Camera-type eye (tissue), 1 donor: ENCODE measurements around the gene DNAAF1. TPM values are rescaled to one million over a fixed set of nuclear protein-coding genes. Genes with fewer than 3 reads are reported as not detected.

Experiments
- total RNA-seq: library from RNA; depleted of rRNA; stranded (reverse); fragments of >200 nt; gene quantifications from one replicate; pipeline ENCODE4 v1.2.3, GENCODE V29; 2014

Gene DNAAF1
- total RNA-seq: 0.33 TPM

GRCh38 chr16:84144859-84145639 is at the start of gene DNAAF1, which contains the start of gene HSDL1:
Gene DNAAF1 (plus strand): TSS chr16:84145308. CDS start chr16:84145441, 133 bp downstream.
Gene HSDL1 (minus strand): TSS chr16:84145177. CDS start chr16:84131321, 13,856 bp downstream.

GRCh38 chr16:84116720-84117493 is 28.2 kb upstream of the DNAAF1 start, which contains the start of gene MBTPS1:
Gene MBTPS1 (minus strand): TSS chr16:84116942. CDS start chr16:84101783, 15,159 bp downstream.

GRCh38 chr16:84186685-84187437 is 41.8 kb downstream of the DNAAF1 start, which contains the start of gene TAF1C:
Gene TAF1C (minus strand): TSS chr16:84187057. CDS start chr16:84184988, 2,069 bp downstream.

GRCh38 chr16:84190731-84191388 is 45.8 kb downstream of the DNAAF1 start, which contains the start of gene ADAD2:
Gene ADAD2 (plus strand): TSS chr16:84191157. CDS start chr16:84191231, 74 bp downstream.

Other genes starting within 250 kb of the DNAAF1 start
- gene MLYCD, start 246.2 kb upstream of the DNAAF1 start, total RNA-seq: 6.7 TPM
- 1.7 TPM for gene OSGIN1, start 192.1 kb upstream of the DNAAF1 start, total RNA-seq
- gene NECAB2, start 177.1 kb upstream of the DNAAF1 start, total RNA-seq: 7.3 TPM
- gene SLC38A8, start 102.5 kb upstream of the DNAAF1 start, total RNA-seq: 6.6 TPM
- 149 TPM for gene MBTPS1, start 28.4 kb upstream of the DNAAF1 start, total RNA-seq
- gene HSDL1, start 131 bp upstream of the DNAAF1 start, total RNA-seq: 86.4 TPM
- 63.7 TPM for gene TAF1C, start 41.7 kb downstream of the DNAAF1 start, total RNA-seq
- gene ADAD2, start 45.8 kb downstream of the DNAAF1 start, total RNA-seq: 4.3 TPM
- gene KCNG4, start 94.7 kb downstream of the DNAAF1 start, total RNA-seq: 1.8 TPM
- gene WFDC1, start 149.6 kb downstream of the DNAAF1 start, total RNA-seq: 46.3 TPM
- 2.1 TPM for gene ATP2C2, start 223.2 kb downstream of the DNAAF1 start, total RNA-seq